ENCODE results near the gene SDK1.
"Not testable (repeated sequence)": the region's sequence is repeated elsewhere in the genome, so short reads cannot be mapped to it uniquely, and the experiment has no call there.

The SDK1 gene

GRCh38 chr7:3963768-3964167 is 662.7 kb downstream of the SDK1 start:
- not testable (repeated sequence) for DNase-seq

GRCh38 chr7:3964980-3965606 is 664.0 kb downstream of the SDK1 start:
- no peak for DNase-seq

- no peak for DNase-seq
Observed at GRCh38 chr7:3965794-3966395, 664.8 kb downstream of the SDK1 start.

DNA sequence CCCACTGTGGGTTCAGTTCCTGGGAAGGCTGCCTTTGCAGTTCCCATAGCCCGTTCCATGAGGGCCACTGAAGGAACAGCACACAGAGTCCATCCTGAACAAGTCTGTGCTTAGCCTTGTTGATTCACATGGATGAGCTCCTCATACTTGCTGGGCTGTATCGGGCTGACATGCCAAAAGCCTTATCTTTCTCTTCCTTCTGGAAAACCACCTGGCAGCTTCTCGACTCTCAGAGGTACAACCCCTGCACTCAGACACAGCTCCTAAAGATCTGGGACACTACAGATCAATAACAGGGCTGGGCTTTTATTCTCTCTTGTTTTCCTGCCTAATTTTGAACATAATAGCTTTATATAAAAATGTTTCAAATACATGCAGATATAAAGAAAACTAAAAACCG is 667.2 kb downstream of the SDK1 start:
- no peak for DNase-seq

DNA sequence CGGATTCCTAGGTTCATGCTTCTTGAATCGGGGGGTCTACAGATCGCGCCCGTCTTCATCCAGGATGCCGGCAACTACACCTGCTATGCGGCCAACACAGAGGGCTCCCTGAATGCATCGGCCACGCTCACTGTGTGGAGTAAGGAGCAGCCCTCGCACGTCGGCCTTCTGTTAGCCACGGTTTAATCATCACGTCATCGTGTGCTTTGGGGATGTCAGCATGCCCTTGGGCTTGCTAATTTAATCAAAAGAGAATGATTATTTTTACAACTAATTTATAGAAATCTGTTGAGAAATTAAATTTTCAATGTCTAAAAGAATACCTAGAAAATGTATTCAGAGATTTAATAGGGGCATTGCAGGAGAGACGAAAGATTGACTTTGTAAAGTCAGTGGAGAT is 668.2 kb downstream of the SDK1 start:
- no peak for DNase-seq

GRCh38 chr7:3971323-3971722 is 670.3 kb downstream of the SDK1 start:
- no peak for DNase-seq

DNA sequence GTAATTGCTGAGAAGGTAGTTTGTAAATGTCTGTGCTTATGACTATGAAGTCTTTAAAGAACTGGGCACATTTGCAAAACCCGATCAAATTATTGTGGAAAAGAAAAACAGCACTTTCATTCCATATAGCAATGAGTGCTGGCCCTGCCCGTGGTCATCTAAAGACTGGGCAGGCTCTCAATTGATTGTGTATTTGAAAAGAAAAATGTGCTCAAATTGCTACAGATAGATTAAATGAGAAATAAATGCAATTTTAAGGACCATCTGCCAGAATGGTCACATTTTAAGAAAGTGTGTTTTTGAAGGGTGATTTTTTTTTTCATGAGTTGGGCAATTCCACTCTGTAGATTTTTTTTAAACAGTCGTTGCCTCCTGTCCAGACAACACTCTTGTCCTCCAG is 672.2 kb downstream of the SDK1 start:
- DNase-seq = no peak

- no peak for DNase-seq
Observed at GRCh38 chr7:3974329-3974728, 673.3 kb downstream of the SDK1 start.

DNA sequence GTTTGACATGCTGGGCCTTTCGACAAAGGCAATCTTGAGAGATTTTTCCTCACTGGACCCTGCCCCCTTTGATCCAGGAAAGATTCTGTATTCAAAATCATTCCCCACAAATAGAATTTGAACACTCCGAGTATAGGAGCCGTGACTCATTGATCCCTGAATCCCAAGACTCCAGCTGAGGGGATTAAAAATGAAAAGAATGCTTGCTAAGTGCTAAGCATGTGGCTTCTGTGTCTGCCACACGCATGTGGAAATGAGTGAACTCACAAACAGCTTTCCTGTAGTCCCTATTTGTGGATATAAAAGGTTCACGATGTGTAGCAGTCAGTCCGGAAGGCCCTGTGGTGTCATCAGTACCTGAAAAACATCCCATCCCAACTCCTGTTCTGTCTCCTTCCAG is 674.3 kb downstream of the SDK1 start:
- no peak for DNase-seq

DNA sequence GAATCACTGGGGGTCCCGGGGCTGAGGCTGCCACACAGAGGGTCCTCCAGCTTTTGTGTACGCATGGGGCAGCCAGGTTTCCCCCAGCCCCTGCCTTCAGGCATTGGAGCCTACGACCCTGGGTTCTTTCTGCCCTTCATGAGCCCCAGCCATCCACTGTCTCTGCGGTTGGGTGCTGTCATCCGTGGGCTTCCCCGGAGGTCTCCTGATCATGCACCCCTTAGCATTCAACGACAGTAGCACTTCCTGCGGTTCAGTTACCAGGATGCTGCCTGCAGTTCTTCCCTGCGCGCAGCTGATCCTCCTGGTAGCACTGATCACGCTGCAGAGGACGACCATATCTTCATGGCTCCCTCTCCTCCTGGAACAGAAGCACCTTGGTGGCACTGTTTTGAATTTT is 676.3 kb downstream of the SDK1 start:
- no peak for DNase-seq

DNA sequence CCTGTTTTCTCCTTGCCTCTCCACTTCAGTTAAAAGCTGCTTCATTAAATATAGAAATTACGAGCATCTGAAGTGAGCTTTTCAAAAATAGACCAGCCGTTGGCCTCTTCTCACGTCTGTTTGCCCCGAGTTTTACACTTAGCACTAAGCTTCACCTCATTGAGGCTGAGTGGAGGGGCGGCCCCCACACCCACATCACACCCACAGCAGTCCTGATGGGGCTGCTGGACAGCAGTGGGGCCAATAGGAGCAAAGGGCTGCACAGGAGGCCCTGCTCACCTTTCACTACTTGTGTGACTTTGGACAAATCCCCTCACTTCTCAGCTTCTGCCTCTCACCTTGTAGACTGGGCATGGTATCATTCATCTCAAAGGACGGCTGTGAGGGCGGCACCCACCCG is 677.8 kb downstream of the SDK1 start:
- no peak for DNase-seq

GRCh38 chr7:3979611-3980299 is 678.7 kb downstream of the SDK1 start:
- no peak for DNase-seq

DNA sequence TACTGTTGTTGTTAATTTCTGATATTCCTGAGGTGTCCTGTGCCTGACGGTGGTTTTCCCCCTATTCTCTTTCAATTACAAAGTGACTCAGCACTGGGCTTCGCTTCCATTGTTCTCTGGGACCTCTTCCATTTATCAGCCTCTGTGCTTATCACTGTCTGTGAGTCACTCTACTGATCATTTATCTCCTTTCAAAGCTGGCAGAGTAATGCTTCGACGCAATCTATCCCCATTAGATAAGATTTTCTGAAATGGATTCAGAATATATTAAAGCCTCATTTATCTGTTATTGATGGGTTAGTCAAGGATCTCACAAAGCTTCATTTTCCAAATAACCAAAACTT is 679.2 kb downstream of the SDK1 start:
- no peak for DNase-seq

- DNase-seq = no peak
Observed at GRCh38 chr7:3981281-3981680, 680.2 kb downstream of the SDK1 start.

- no peak for DNase-seq
Observed at GRCh38 chr7:3984456-3984855, 683.4 kb downstream of the SDK1 start.

GRCh38 chr7:3986927-3987326 is 685.9 kb downstream of the SDK1 start:
- DNase-seq = no peak

DNA sequence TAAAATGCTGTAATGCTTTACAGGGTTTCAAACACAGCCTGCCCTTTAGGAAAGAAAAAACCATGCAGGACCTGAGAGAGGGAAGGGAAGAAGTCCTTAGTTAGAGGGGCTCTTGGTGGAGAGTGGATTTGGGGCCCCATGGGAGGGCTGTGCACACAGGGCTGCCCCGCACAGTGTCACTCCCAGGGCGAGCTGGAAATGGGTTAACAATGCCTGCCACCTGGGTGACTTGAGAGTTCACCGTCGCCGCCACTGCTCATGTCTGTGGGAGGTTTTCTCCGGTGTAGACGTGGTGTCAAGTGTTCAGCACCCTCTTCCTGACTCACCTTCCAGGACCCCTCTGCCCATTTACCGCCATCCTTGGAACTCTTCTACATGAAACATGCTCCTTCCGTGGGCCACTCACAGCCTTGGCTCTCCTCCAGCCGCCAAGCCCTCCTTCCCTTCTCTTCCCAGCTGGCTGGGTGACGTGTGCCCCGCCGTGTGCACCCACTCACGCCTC is 686.4 kb downstream of the SDK1 start:
- no peak for DNase-seq

DNA sequence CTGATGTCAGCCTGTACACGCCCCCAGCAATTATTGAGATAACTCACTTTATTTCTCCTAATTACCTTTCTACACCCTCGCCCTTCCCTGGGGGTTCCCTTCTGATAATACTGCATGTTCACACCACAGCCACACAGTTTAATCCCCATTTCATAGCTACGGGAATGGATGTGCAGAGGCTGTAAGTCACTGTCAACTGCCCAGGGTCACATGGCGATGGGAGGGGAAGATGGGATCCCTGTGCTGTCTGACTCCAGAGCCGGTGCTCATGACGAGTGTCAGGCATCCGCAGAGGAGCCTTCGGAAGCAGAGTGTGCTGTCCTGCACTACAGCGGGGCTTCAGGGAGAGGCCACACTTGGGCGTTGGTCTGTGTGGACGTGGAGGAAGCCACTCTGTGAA is 688.7 kb downstream of the SDK1 start:
- DNase-seq = no peak

- no peak for DNase-seq
Observed at GRCh38 chr7:3991731-3992231, 690.7 kb downstream of the SDK1 start.

- DNase-seq = no peak
Observed at GRCh38 chr7:3992841-3993240, 691.8 kb downstream of the SDK1 start.

DNA sequence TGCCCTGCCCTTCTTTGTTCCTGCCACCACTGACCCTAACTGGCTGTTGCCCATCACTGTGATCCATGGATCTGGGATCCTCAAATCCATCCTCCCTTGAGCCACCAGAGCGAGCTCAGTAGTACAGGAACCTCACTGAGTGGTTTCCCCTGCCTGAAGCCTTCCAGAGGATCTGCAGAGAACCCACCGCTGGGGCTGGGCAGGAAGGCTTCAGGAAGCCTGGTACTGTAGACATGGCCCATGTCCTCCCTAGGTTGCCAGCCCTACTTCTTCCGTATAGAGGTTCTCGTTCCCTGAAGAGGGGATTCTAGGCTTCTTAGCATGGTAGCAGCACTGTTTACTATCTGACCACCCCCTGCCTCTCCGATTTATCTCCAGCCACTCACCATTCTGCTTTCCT is 693.7 kb downstream of the SDK1 start:
- DNase-seq = no peak

DNA sequence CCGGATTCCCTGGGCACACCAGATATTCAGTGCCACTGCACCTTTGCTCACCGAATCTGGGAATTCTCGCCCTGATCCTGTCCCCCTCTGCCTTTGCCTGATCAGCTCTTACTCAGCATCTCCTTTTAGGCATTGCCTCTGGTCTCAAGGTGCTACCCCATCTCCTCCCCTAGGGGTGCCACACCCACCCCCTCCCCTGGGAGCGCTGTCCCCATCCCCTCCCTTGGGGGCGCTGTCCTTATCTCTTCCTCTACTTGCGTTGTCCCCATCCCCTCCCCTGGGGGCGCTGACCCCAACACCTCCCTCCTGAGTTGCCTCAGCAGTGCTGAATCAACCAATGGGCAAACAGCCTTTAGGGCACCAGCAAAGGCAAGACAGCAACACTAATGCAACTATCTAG is 694.1 kb downstream of the SDK1 start:
- DNase-seq = no peak

DNA sequence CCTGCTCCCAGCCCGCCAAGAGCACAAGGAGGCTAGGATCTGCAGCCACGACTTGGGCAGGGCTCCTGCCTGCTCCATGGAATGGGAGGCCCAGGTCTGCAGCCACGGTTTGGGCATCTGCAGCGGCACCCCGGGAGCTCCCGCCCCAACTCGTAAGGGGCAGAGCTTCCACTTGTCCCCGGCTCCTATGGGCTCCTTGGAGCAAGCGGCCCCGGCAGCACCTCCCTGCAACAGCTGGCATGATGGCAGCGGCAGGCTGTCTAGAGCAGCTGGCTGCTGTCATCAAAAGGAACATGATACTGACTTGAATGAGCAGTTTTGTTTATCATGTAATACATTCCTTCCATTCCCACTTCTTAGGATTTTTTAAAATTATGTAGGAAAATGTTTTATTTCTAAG is 697.0 kb downstream of the SDK1 start:
- DNase-seq = no peak

DNA sequence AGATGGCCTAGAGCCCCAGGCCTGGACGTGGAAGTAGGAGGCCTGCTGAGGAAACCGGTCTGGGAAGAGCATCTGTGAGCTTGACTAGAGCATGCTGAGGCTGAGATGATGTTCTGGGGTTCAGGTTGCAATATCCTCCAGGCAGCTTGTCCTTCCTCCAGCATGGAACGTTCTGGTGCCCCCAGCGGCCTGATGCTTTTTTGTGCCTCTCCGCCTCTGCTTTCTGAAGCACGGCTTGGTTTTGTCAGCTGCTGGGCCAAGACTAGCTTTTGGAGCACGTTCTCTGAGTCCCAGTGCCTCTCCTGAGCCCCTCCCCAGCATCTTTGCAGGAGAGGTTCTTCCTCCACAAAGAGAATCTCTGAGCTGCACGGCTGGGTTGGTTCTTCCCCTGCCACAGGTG is 699.1 kb downstream of the SDK1 start:
- no peak for DNase-seq

Data from GOT3 (cell line).